Neutrophil (primary cell): Measurements from ENCODE around the gene FBXW8.

Experiments
- H3K27ac ChIP-seq: fragments of 200-600 bp; sonication (generic); 2 replicates; pipeline ENCODE4 v1.5.1; 2016; ENCODE audit warnings: mild to moderate bottlenecking, moderate library complexity
- H3K27me3 ChIP-seq: fragments of 200-600 bp; sonication (generic); 2 replicates; pipeline ENCODE4 v1.6.0; 2016; ENCODE audit warnings: mild to moderate bottlenecking
- H3K36me3 ChIP-seq: fragments of 200-600 bp; sonication (generic); 2 replicates; pipeline ENCODE4 v1.5.1; 2017
- H3K4me1 ChIP-seq, 2 experiments: fragments of 200-600 bp in 1 of 2; sonication (generic) in 1 of 2; 1 replicate in 1 of 2; 2 replicates in 1 of 2; pipeline versions ENCODE4 v1.5.1 to v1.6.1; 2013 to 2016; ENCODE audit warnings: low read depth in 1 of 2, low read length in 1 of 2, mild to moderate bottlenecking in 1 of 2, moderate library complexity in 1 of 2; ENCODE audit not compliant: control insufficient read depth in 1 of 2, insufficient read depth in 1 of 2
- H3K4me3 ChIP-seq, 2 experiments: fragments of 200-600 bp in 1 of 2; sonication (generic) in 1 of 2; 1 replicate in 1 of 2; 2 replicates in 1 of 2; pipeline ENCODE4 v1.5.1; 2013 to 2016; ENCODE audit warnings: low read depth in 1 of 2, low read length in 1 of 2, mild to moderate bottlenecking in 1 of 2, moderate library complexity in 1 of 2
- H3K9me3 ChIP-seq: fragments of 200-600 bp; sonication (generic); 2 replicates; pipeline ENCODE4 v1.5.1; 2016
- CTCF ChIP-seq: fragments of 200-600 bp; sonication (generic); IDR thresholded peaks from 2 replicates; pipeline ENCODE4 v1.5.1; 2016; ENCODE audit warnings: antibody characterized with exemption

Gene FBXW8

GRCh38 chr12:116910645-116911451 is at the start of gene FBXW8:
Gene FBXW8, plus strand, starts transcription at chr12:116910950. Its CDS starts 88 bp downstream, at chr12:116911038.
- TF ChIP-seq CTCF: no peak
- Histone ChIP-seq H3K4me3 (peak within 1 kb of the TSS; percentile 61 to 65), H3K4me1 (peaks cover 5 to 13% of the 10 kb centered on the region in 2 experiments), H3K27me3 (peaks cover 60% of the 10 kb centered on the region), H3K27ac (no peak within 1 kb of the TSS), H3K9me3 (no peaks in the 10 kb centered on the region), H3K36me3 (no peaks in the 10 kb centered on the region)

GRCh38 chr12:116861320-116861719 is 49.4 kb upstream of the FBXW8 start:
- Histone ChIP-seq H3K4me3 (no peak overlapping the region), H3K36me3 (no peaks in the 10 kb centered on the region), H3K4me1 (no peaks in the 10 kb centered on the region), H3K27ac (no peak overlapping the region), H3K27me3 (peaks cover 70% of the 10 kb centered on the region), H3K9me3 (no peaks in the 10 kb centered on the region)
- TF ChIP-seq CTCF: no peak

- Histone ChIP-seq H3K9me3 (no peaks in the 10 kb centered on the region), H3K36me3 (no peaks in the 10 kb centered on the region), H3K27me3 (peaks cover 70% of the 10 kb centered on the region), H3K27ac (no peak overlapping the region), H3K4me3 (no peak overlapping the region), H3K4me1 (peaks cover 0 to 6% of the 10 kb centered on the region in 2 experiments)
- TF ChIP-seq CTCF: no peak
These were observed 48.6 kb upstream of the FBXW8 start for GRCh38 chr12:116862167-116862566.

- H3K9me3 ChIP-seq: no peaks in the 10 kb centered on the region
- no peak overlapping the region for H3K27ac ChIP-seq
- H3K27me3 ChIP-seq: peaks cover 70% of the 10 kb centered on the region
- peaks cover 0 to 6% of the 10 kb centered on the region in 2 experiments for H3K4me1 ChIP-seq
- TF ChIP-seq CTCF: peak; percentile 30
- no peaks in the 10 kb centered on the region for H3K36me3 ChIP-seq
- H3K4me3 ChIP-seq: no peak overlapping the region
These were observed 47.4 kb upstream of the FBXW8 start for GRCh38 chr12:116863275-116863767.

- no peaks in the 10 kb centered on the region for H3K36me3 ChIP-seq
- H3K9me3 ChIP-seq: no peaks in the 10 kb centered on the region
- no peak overlapping the region for H3K27ac ChIP-seq
- no peak for TF ChIP-seq CTCF
- peaks cover 0 to 6% of the 10 kb centered on the region in 2 experiments for H3K4me1 ChIP-seq
- H3K4me3 ChIP-seq: no peak overlapping the region
- H3K27me3 ChIP-seq: peaks cover 69% of the 10 kb centered on the region
These were observed 46.2 kb upstream of the FBXW8 start for GRCh38 chr12:116864371-116865160.
